NCI-H2196 treated with DMSO at 0.1 percent for 48 hours (cell line): Measurements from ENCODE around the gene CAPN7.
"Not testable (repeated sequence)": the region's sequence is repeated elsewhere in the genome, so short reads cannot be mapped to it uniquely, and the experiment has no call there.

ENCODE experiments used
- DNase-seq: peaks from one replicate; lab custom pipeline; 2025; ENCODE audit not compliant: unreplicated experiment; lab: John Stamatoyannopoulos, UW

Gene CAPN7

GRCh38 chr3:15205934-15206661 is at the start of gene CAPN7:
Gene CAPN7 (plus strand): TSS chr3:15206246. CDS start chr3:15206496, 250 bp downstream.
- no peak for DNase-seq

- DNase-seq = no peak
These were observed 48.6 kb upstream of the CAPN7 start for GRCh38 chr3:15157441-15157840.

- no peak for DNase-seq
These were observed 46.4 kb upstream of the CAPN7 start for GRCh38 chr3:15159501-15160136.

GRCh38 chr3:15160662-15161061 is 45.4 kb upstream of the CAPN7 start:
- no peak for DNase-seq

- DNase-seq = no peak
These were observed 44.9 kb upstream of the CAPN7 start for GRCh38 chr3:15161133-15161532.

- DNase-seq = not testable (repeated sequence)
These were observed 42.4 kb upstream of the CAPN7 start for GRCh38 chr3:15163656-15164055.

- DNase-seq = no peak
These were observed 41.7 kb upstream of the CAPN7 start for GRCh38 chr3:15164340-15164739.

- DNase-seq = no peak
These were observed 41.0 kb upstream of the CAPN7 start for GRCh38 chr3:15165061-15165460.

GRCh38 chr3:15166391-15166790 is 39.7 kb upstream of the CAPN7 start:
- DNase-seq = not testable (repeated sequence)

- DNase-seq = no peak
These were observed 35.0 kb upstream of the CAPN7 start for GRCh38 chr3:15171096-15171495.

DNA sequence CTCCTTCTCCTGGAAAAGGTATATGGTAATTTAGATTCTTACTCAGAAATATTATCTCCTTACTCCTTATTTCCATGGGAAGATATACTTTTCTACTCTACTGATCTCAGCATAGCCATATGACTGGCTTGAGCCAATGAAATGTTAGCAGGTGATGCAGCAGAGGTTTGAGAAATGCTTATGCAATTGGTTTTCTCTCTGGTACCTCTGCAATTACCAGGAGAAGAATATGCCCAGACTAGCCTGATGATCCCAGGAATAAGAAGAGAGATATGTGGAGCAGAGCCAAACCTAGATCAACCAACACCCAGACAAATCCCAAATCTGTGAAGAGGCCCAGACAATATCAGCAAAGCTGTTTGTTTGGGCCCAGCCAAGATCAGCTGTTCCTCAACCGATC is 33.2 kb upstream of the CAPN7 start:
- DNase-seq = no peak

GRCh38 chr3:15174953-15175352 is 31.1 kb upstream of the CAPN7 start:
- no peak for DNase-seq

GRCh38 chr3:15175605-15176004 is 30.4 kb upstream of the CAPN7 start:
- no peak for DNase-seq

- no peak for DNase-seq
These were observed 25.9 kb upstream of the CAPN7 start for GRCh38 chr3:15180042-15180611.

- DNase-seq = no peak
These were observed 24.5 kb upstream of the CAPN7 start for GRCh38 chr3:15181511-15181910.

DNA sequence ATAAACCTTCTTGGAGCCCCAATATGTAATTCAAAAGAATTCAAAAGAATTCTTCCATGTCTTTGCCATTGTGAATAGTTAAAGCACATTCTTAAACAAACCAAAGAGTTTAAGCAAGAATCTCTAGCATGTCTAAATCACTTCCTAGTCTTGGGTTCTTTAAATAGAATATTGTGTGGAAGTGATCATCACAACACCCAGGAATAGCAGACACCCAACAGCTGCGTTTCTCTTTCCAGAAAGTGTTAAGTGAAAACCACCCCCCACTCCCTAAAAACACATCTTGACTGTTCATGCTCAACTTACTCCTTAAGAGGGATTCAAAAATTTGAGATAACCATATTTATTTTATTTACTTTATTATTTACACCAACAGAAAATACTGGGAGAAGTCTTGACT is 24.1 kb upstream of the CAPN7 start:
- DNase-seq = no peak

DNA sequence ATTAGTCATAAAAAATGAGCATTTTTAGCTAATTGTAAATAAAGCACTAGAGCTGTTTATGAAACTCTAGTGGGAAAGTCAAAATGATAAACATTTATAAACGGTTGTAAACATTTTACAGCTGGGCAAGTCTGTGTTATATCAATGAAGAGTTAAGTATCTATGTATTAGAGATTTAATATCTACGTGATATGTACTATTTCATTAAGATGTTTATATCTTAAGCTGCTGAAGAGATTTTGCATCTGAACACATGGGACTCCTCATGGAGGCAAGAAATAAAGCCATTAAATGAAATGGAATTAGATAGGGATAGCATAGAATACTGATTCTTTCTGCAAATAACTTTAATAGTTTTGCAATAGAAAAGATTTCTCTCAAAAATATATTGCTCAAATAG is 23.0 kb upstream of the CAPN7 start:
- no peak for DNase-seq

GRCh38 chr3:15185404-15185803 is 20.6 kb upstream of the CAPN7 start:
- DNase-seq = no peak

- DNase-seq = no peak
These were observed 20.0 kb upstream of the CAPN7 start for GRCh38 chr3:15186101-15186476.

DNA sequence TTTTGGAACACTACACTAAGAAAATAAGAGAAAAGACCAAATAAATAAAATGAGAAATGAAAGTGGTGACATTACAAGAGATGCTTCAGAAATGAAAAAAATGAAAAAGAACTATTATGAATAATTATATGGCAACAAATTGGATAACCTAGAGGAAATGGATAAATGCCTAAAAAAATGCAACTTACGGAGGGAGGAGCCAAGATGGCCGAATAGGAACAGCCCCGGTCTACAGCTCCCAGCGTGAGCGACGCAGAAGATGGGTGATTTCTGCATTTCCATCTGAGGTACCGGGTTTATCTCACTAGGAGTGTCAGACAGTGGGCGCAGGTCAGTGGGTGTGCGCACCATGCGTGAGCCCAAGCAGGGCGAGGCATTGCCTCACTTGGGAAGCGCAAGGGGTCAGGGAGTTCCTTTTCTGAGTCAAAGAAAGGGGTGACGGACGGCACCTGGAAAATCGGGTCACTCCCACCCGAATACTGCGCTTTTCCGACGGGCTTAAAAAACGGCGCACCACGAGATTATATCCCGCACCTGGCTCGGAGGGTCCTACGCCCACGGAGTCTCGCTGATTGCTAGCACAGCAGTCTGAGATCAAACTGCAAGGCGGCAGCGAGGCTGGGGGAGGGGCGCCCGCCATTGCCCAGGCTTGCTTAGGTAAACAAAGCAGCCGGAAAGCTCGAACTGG is 19.4 kb upstream of the CAPN7 start:
- DNase-seq = not testable (repeated sequence)

DNA sequence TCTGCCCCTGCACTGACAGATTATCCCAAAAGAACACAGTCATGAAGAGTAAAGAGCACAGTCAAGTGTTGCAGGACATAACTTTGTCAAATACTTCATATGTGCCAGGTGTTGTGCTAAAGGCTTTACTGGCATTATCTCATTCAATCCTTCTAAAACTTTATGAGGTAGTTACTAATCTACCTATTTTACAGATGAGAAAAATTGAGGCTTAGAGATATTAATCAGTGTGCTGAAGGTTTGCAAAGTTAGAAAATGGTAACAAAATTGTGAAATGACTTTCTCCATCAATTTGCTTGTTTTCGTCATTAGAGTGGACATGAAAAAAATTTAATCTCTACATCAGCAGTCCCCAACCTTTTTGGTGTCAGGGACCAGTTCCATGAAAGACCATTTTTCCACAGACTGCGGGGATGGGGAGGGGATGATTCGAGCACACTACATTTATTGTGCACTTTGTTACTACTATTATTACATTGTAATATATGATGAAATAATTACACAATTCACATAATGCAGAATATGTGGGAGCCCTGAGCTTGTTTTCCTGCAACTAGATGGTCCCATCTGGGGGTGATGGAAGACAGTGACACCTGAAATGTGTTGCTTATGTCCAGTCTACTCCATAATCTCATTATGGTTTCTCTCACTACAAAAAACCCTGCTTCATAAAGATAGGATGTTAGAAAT is 8.6 kb upstream of the CAPN7 start:
- no peak for DNase-seq
